Trophoblast cell (in vitro differentiated cells and primary cell): Measurements from ENCODE around the gene STT3A.

Source experiments
- DNase-seq, 2 donors: peaks; one replicate each; pipeline ENCODE4 v3.0.0-alpha.2; 2016
- H2AFZ ChIP-seq: 2 replicates; pipeline ENCODE4 v1.6.1; 2013; ENCODE audit warnings: low read length, moderate library complexity, mild to moderate bottlenecking; ENCODE audit not compliant: insufficient read depth, poor library complexity
- H2AK5ac ChIP-seq: 2 replicates; pipeline ENCODE4 v1.6.1; 2013; ENCODE audit warnings: mild to moderate bottlenecking, low read length
- H2BK120ac ChIP-seq: 2 replicates; pipeline ENCODE4 v1.6.1; 2013; ENCODE audit warnings: low read length, mild to moderate bottlenecking, moderate library complexity; ENCODE audit not compliant: insufficient read depth, poor library complexity
- H2BK12ac ChIP-seq: 2 replicates; pipeline ENCODE4 v1.6.1; 2013; ENCODE audit warnings: mild to moderate bottlenecking, low read length, moderate library complexity
- H2BK5ac ChIP-seq: 2 replicates; pipeline ENCODE4 v1.6.1; 2013; ENCODE audit warnings: low read length, low read depth, moderate library complexity, mild to moderate bottlenecking; ENCODE audit not compliant: poor library complexity
- H3K14ac ChIP-seq: 2 replicates; pipeline ENCODE4 v1.6.1; 2013; ENCODE audit warnings: mild to moderate bottlenecking, low read length
- H3K18ac ChIP-seq: 2 replicates; pipeline ENCODE4 v1.6.1; 2013; ENCODE audit warnings: mild to moderate bottlenecking, low read length
- H3K23ac ChIP-seq: 2 replicates; pipeline ENCODE4 v1.6.1; 2013; ENCODE audit warnings: low read length
- H3K27ac ChIP-seq: 2 replicates; pipeline ENCODE4 v1.5.1; 2013; ENCODE audit warnings: low read depth, mild to moderate bottlenecking, inconsistent platforms, low read length, moderate library complexity
- H3K27me3 ChIP-seq: 2 replicates; pipeline ENCODE4 v1.6.1; 2013; ENCODE audit warnings: inconsistent platforms, mild to moderate bottlenecking, low read length, moderate library complexity; ENCODE audit not compliant: insufficient read depth
- H3K36me3 ChIP-seq, 2 experiments: 1 replicate in 1 of 2; 2 replicates in 1 of 2; pipeline ENCODE4 v1.6.1; 2013; ENCODE audit warnings: low read length in 2 of 2, mild to moderate bottlenecking in 2 of 2, moderate library complexity in 1 of 2; ENCODE audit not compliant: insufficient read depth in 2 of 2, control insufficient read depth in 1 of 2
- H3K4ac ChIP-seq: 2 replicates; pipeline ENCODE4 v1.6.1; 2013; ENCODE audit warnings: low read depth, mild to moderate bottlenecking, low read length, moderate library complexity
- H3K4me1 ChIP-seq, 2 experiments: 1 replicate in 1 of 2; 2 replicates in 1 of 2; pipeline ENCODE4 v1.6.1; 2013; ENCODE audit warnings: low read length in 2 of 2, mild to moderate bottlenecking in 2 of 2, moderate library complexity in 1 of 2; ENCODE audit not compliant: insufficient read depth in 2 of 2, control insufficient read depth in 1 of 2
- H3K4me2 ChIP-seq: 2 replicates; pipeline ENCODE4 v1.6.1; 2013; ENCODE audit warnings: inconsistent platforms, mild to moderate bottlenecking, low read length, moderate library complexity
- H3K4me3 ChIP-seq: 2 replicates; pipeline ENCODE4 v1.5.1; 2013; ENCODE audit warnings: mild to moderate bottlenecking, low read depth, low read length, inconsistent platforms
- H3K79me1 ChIP-seq: one replicate; pipeline ENCODE4 v1.6.1; 2013; ENCODE audit warnings: low read length
- H3K79me2 ChIP-seq: 2 replicates; pipeline ENCODE4 v1.6.1; 2013; ENCODE audit warnings: low read length, mild to moderate bottlenecking; ENCODE audit not compliant: control insufficient read depth, insufficient read depth, poor library complexity
- H3K9ac ChIP-seq: 2 replicates; pipeline ENCODE4 v1.6.1; 2013; ENCODE audit warnings: mild to moderate bottlenecking, low read length
- H3K9me3 ChIP-seq: 2 replicates; pipeline ENCODE4 v1.6.1; 2013; ENCODE audit warnings: low read depth, mild to moderate bottlenecking, control low read depth, inconsistent platforms, low read length; ENCODE audit not compliant: insufficient read depth
- H4K12ac ChIP-seq: 2 replicates; pipeline ENCODE4 v1.6.1; 2013; ENCODE audit warnings: low read depth, mild to moderate bottlenecking, low read length, moderate library complexity
- H4K8ac ChIP-seq: 2 replicates; pipeline ENCODE4 v1.6.1; 2013; ENCODE audit warnings: low read depth, mild to moderate bottlenecking, low read length, moderate library complexity
- H4K91ac ChIP-seq: one replicate; pipeline ENCODE4 v1.6.1; 2013; ENCODE audit warnings: low read depth, mild to moderate bottlenecking, low read length, moderate library complexity
- WGBS: extraction: QIAGEN DNeasy Blood & Tissue Kit; methylation state at CpG from one replicate; pipeline ENCODE4 v1.1.7; 2013; ENCODE audit warnings: missing lambda C conversion rate; ENCODE audit not compliant: insufficient read length, insufficient coverage; ENCODE audit errors: extremely low coverage; 5-methylcytosine and 5-hydroxymethylcytosine counted together

Gene STT3A

GRCh38 chr11:125605417-125605816, 12.8 kb downstream of the STT3A start:
- no peaks in the 10 kb centered on the region for H3K27me3 ChIP-seq

GRCh38 chr11:125609545-125609944, 16.9 kb downstream of the STT3A start:
- Histone ChIP-seq H3K79me2 (no peaks in the 10 kb centered on the region), H2AK5ac (no peak overlapping the region), H3K27me3 (no peaks in the 10 kb centered on the region), H2BK120ac (no peak overlapping the region), H3K4ac (no peak overlapping the region), H4K12ac (no peak overlapping the region), H3K4me3 (no peak overlapping the region), H3K9ac (no peak overlapping the region), H2BK12ac (no peak overlapping the region), H3K18ac (no peak overlapping the region), H3K9me3 (no peaks in the 10 kb centered on the region), H4K91ac (no peak overlapping the region), H3K14ac (no peak overlapping the region), H3K4me1 (no peaks in the 10 kb centered on the region), H3K4me2 (no peak overlapping the region), H2BK5ac (no peak overlapping the region), H3K79me1 (no peaks in the 10 kb centered on the region), H4K8ac (no peak overlapping the region), H2AFZ (no peak overlapping the region), H3K27ac (no peak overlapping the region), H3K23ac (no peak overlapping the region), H3K36me3 (peaks cover 28 to 59% of the 10 kb centered on the region in 2 experiments)
- no peak for DNase-seq
- WGBS: no CpG with 5 or more reads among the region's 7 CpGs

More at GRCh38 chr11:125605417-125605816, 12.8 kb downstream of the STT3A start:
- Histone ChIP-seq H3K79me2 (no peaks in the 10 kb centered on the region), H3K4me3 (no peak overlapping the region), H3K4ac (no peak overlapping the region), H3K36me3 (peaks cover 34 to 60% of the 10 kb centered on the region in 2 experiments), H3K27ac (no peak overlapping the region), H2AFZ (no peak overlapping the region), H4K91ac (no peak overlapping the region), H2BK120ac (no peak overlapping the region), H3K9ac (no peak overlapping the region), H3K4me2 (no peak overlapping the region), H2AK5ac (no peak overlapping the region), H3K4me1 (no peaks in the 10 kb centered on the region), H3K18ac (no peak overlapping the region), H2BK5ac (no peak overlapping the region), H3K23ac (no peak overlapping the region), H4K8ac (no peak overlapping the region), H3K9me3 (no peaks in the 10 kb centered on the region), H3K79me1 (no peaks in the 10 kb centered on the region), H2BK12ac (no peak overlapping the region), H4K12ac (no peak overlapping the region), H3K14ac (no peak overlapping the region)
- DNase-seq: no peak

- no peak overlapping the region for H3K4ac ChIP-seq
- no peak overlapping the region for H4K12ac ChIP-seq
- no peak overlapping the region for H2BK5ac ChIP-seq
- no peak overlapping the region for H3K4me3 ChIP-seq
- H2BK12ac ChIP-seq: no peak overlapping the region
- H3K27me3 ChIP-seq: no peaks in the 10 kb centered on the region
- no peak overlapping the region for H2AFZ ChIP-seq
- H3K14ac ChIP-seq: no peak overlapping the region
- H4K91ac ChIP-seq: no peak overlapping the region
- no peaks in the 10 kb centered on the region for H3K79me1 ChIP-seq
- no peak overlapping the region for H4K8ac ChIP-seq
- no peak overlapping the region for H3K18ac ChIP-seq
- no CpG with 5 or more reads among the region's 4 CpGs for WGBS
- H3K36me3 ChIP-seq: peaks cover 25 to 48% of the 10 kb centered on the region in 2 experiments
- no peak overlapping the region for H2BK120ac ChIP-seq
- H3K4me2 ChIP-seq: no peak overlapping the region
- H3K23ac ChIP-seq: no peak overlapping the region
- no peak overlapping the region for H3K9ac ChIP-seq
- DNase-seq: no peak
- H3K79me2 ChIP-seq: no peaks in the 10 kb centered on the region
- H3K27ac ChIP-seq: no peak overlapping the region
- no peak overlapping the region for H2AK5ac ChIP-seq
- no peaks in the 10 kb centered on the region for H3K9me3 ChIP-seq
- H3K4me1 ChIP-seq: no peaks in the 10 kb centered on the region
These were observed 25.7 kb downstream of the STT3A start for GRCh38 chr11:125618383-125618782.

DNA sequence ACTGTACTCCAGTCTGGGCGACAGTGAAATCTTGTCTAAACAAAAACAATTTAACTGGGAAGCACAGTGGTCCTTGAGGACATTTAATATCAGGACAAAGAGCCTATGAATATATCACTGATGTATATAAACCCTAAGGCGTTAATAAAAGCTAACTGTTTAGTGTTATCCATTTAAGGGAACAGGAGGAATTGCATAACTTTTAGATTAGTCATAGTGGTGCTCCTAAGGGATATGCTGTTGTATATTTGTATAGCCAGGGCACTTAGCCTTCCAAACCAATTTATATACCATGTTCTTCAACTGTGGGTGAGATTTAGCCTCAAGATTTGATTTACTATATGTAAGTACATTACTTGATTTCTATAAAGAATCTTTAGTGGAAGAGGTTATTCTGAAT, 29.3 kb downstream of the STT3A start:
- Histone ChIP-seq H4K12ac (no peak overlapping the region), H3K4me1 (peaks cover 0 to 3% of the 10 kb centered on the region in 2 experiments), H2BK12ac (no peak overlapping the region), H2BK120ac (no peak overlapping the region), H3K23ac (no peak overlapping the region), H2AK5ac (no peak overlapping the region), H3K79me2 (peaks cover 4% of the 10 kb centered on the region), H3K27ac (no peak overlapping the region), H3K36me3 (peaks cover 14 to 29% of the 10 kb centered on the region in 2 experiments), H3K79me1 (peaks cover 9% of the 10 kb centered on the region), H4K8ac (no peak overlapping the region), H3K4me3 (no peak overlapping the region), H2AFZ (no peak overlapping the region), H3K4me2 (no peak overlapping the region), H3K4ac (no peak overlapping the region), H4K91ac (no peak overlapping the region), H3K14ac (no peak overlapping the region), H3K9ac (no peak overlapping the region), H3K18ac (no peak overlapping the region), H3K9me3 (no peaks in the 10 kb centered on the region), H3K27me3 (no peaks in the 10 kb centered on the region), H2BK5ac (no peak overlapping the region)
- peak in 1 of 2 donors; percentile 36 for DNase-seq
- no CpG with 5 or more reads among the region's 2 CpGs for WGBS
